Duodenal mucosa (tissue), 2 donors: Measurements from ENCODE around the gene NRM.

Source experiments
- H3K27ac ChIP-seq: one replicate; pipeline ENCODE4 v1.7.0; 2013; ENCODE audit warnings: low read depth, low read length
- H3K27me3 ChIP-seq, 2 donors: one replicate each; pipeline ENCODE4 v1.7.0; 2013; ENCODE audit warnings: low read length in 2 of 2, control low read depth in 1 of 2; ENCODE audit not compliant: insufficient read depth in 2 of 2, control insufficient read depth in 1 of 2
- H3K36me3 ChIP-seq, 2 donors: one replicate each; pipeline ENCODE4 v1.7.0; 2013; ENCODE audit warnings: low read length in 2 of 2, control low read depth in 1 of 2; ENCODE audit not compliant: insufficient read depth in 2 of 2, control insufficient read depth in 1 of 2
- H3K4me1 ChIP-seq, 2 donors: one replicate each; pipeline ENCODE4 v1.7.0; 2013; ENCODE audit warnings: low read length in 2 of 2, control low read depth in 1 of 2; ENCODE audit not compliant: insufficient read depth in 2 of 2, control insufficient read depth in 1 of 2
- H3K4me3 ChIP-seq, 2 donors: one replicate each; pipeline ENCODE4 v1.7.0; 2013; ENCODE audit warnings: low read length in 2 of 2, low read depth in 1 of 2
- H3K9ac ChIP-seq, 2 donors: one replicate each; pipeline ENCODE4 v1.7.0; 2013; ENCODE audit warnings: low read length in 2 of 2, low read depth in 1 of 2
- H3K9me3 ChIP-seq, 2 donors: one replicate each; pipeline ENCODE4 v1.7.0; 2013; ENCODE audit warnings: low read length in 2 of 2, control low read depth in 1 of 2; ENCODE audit not compliant: control insufficient read depth in 1 of 2

The NRM gene

DNA sequence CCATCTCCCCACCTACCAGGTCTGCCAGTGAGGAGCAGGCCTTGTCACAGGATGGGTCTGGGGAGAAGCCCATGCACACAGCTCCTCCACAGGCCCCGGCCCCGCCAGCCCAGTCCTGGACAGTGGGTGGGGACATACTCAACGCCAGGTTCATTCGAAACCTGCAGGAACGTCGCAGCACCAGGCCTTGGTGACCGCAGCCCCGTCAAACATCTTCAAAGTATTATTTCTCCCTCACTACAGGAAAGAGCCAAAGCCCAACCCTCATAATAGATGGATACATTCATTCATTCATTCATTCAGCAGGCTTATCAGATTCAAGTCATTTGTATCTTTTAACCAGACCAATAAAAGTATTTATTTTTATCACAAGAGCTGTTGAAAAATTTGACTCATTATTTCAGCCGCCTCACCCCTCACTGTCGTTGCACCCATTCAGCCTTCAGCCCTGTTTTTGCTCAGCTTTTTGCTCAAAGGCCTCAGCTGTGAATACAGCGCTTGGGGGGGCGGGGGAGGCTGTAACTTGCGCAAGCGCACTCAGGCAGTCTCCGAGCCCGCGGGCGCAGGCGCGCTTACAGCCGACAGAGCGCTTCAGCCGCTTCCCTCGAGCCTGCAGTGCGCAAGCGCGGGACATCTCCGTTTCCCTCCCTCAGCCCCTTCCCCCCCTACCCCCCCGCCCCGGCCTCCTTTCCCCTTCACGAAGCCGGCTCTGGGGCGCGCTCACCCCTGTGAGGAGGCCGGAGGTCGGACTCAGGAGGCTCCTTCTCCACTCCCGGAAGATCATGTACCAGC lies 44.1 kb downstream of the NRM start, which contains the start of gene C6orf136:
Gene C6orf136, plus strand, starts transcription at position 684 of the 792 bp plus-strand sequence. Its CDS starts 99 bp downstream, at position 783.
- peak within 1 kb of the TSS; percentile 97 for H3K27ac ChIP-seq
- no peaks in the 10 kb centered on the region for H3K27me3 ChIP-seq
- H3K9me3 ChIP-seq = no peaks in the 10 kb centered on the region
- peak within 1 kb of the TSS; percentile 71 to 76 for H3K4me3 ChIP-seq
- peaks cover 12 to 26% of the 10 kb centered on the region in 2 donors for H3K4me1 ChIP-seq
- peak within 1 kb of the TSS; percentile 65 to 96 for H3K9ac ChIP-seq
- peaks cover 0 to 43% of the 10 kb centered on the region in 2 donors for H3K36me3 ChIP-seq

DNA sequence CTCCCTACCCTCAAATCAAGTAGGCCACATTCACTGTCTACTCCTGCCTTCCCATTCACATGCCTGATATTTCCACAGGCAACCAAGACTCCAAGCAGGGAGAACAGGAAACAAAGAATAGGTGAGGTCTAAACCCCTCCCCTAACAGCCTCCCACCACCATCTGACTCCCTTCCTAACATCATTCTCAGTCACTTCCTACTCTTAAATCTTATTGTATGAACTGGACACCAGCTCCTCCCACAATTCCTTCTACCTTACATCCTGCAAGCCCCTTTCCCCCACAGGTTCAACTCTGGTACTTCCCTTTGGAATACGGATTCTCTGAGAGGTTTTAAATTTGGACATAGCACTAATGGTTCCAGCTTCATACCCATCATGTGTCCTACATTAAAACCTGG lies 44.8 kb downstream of the NRM start:
- Histone ChIP-seq H3K4me3 (peak overlapping the region in 1 of 2 donors; percentile 71), H3K27ac (no peak overlapping the region), H3K36me3 (peaks cover 5 to 44% of the 10 kb centered on the region in 2 donors), H3K4me1 (peaks cover 12 to 26% of the 10 kb centered on the region in 2 donors), H3K9ac (peak overlapping the region in 1 of 2 donors; percentile 45), H3K27me3 (no peaks in the 10 kb centered on the region), H3K9me3 (no peaks in the 10 kb centered on the region)

DNA sequence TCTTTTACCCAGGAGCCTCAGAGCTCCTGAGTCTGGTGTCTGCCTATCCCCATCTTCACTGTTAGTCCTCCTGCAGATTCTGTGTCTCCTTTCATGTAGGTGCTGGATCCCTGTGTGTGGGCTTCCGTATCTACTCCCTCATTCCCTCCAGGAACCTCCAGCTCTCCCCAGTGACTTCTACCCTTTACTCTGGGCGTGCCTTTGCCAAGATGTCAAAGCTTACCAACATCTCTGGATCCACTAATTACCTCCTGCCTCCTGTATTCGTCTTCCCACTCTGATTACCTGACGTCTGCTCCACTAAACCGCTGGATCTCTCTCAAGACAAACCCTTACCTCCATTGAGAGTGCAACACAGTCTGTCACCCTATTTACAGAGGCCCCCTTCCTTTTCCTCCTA lies 46.0 kb downstream of the NRM start:
- Histone ChIP-seq H3K9ac (no peak overlapping the region), H3K27me3 (no peaks in the 10 kb centered on the region), H3K9me3 (no peaks in the 10 kb centered on the region), H3K27ac (no peak overlapping the region), H3K4me3 (peak overlapping the region in 1 of 2 donors; percentile 29), H3K4me1 (peaks cover 12 to 26% of the 10 kb centered on the region in 2 donors), H3K36me3 (peaks cover 12 to 44% of the 10 kb centered on the region in 2 donors)

DNA sequence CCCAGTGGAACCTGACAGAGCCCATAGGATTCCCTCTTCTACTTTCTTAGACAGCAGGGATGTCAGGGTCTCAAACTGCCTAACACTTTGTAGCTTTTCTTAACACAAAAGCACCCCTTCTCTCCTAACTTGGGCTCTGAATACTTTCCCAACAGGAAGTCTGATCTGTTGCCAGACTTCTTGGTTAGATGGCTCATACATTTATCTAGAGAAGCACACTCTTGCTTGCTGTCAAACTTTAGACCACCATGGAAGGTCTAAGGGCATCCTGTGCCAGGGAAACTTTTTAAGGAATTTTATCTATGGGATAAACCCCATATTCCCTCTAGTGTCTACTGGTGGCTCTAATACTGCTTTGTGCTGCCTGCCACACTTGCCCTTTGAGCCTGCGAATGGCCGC lies 47.1 kb downstream of the NRM start:
- Histone ChIP-seq H3K36me3 (peaks cover 12 to 42% of the 10 kb centered on the region in 2 donors), H3K9ac (peak overlapping the region in 1 of 2 donors; percentile 11), H3K9me3 (no peaks in the 10 kb centered on the region), H3K27ac (no peak overlapping the region), H3K4me1 (peaks cover 12 to 26% of the 10 kb centered on the region in 2 donors), H3K27me3 (no peaks in the 10 kb centered on the region), H3K4me3 (no peak overlapping the region)

DNA sequence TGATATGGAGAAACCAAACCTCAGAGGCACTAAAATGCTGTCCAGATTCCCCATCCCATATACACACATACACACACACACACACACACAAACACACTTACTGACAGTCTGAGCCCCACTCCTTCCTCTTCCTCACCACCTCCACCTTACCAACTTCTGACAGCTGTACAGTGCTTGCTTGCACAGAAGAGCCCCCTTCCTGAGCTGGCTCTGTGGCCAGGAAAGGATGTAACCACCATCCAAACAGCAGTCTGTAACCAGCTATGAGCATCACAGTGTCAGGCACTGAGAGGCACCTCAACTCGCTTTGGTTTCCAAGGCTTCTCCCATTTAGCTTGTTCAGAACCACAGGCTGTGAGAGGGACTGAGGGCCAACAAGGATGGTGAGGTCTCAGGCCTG lies 49.7 kb downstream of the NRM start:
- no peaks in the 10 kb centered on the region for H3K9me3 ChIP-seq
- no peak overlapping the region for H3K4me3 ChIP-seq
- H3K9ac ChIP-seq = no peak overlapping the region
- peaks cover 6 to 19% of the 10 kb centered on the region in 2 donors for H3K4me1 ChIP-seq
- peaks cover 12 to 45% of the 10 kb centered on the region in 2 donors for H3K36me3 ChIP-seq
- no peak overlapping the region for H3K27ac ChIP-seq
- no peaks in the 10 kb centered on the region for H3K27me3 ChIP-seq

GRCh38 chr6:30640481-30640880 lies 50.3 kb downstream of the NRM start:
- no peaks in the 10 kb centered on the region for H3K9me3 ChIP-seq
- H3K36me3 ChIP-seq = peaks cover 12 to 46% of the 10 kb centered on the region in 2 donors
- no peaks in the 10 kb centered on the region for H3K27me3 ChIP-seq

More at GRCh38 chr6:30640481-30640880, 50.3 kb downstream of the NRM start:
- Histone ChIP-seq H3K4me3 (no peak overlapping the region), H3K27ac (no peak overlapping the region), H3K4me1 (peaks cover 2 to 14% of the 10 kb centered on the region in 2 donors), H3K9ac (no peak overlapping the region)
